ENCODE measurements around the gene TRMU. TPM values are rescaled to one million over a fixed set of nuclear protein-coding genes. Genes with fewer than 3 reads are reported as not detected.

TRMU gene
- total RNA-seq, 1 experiment from 2014 or later: 73.9 TPM

DNA sequence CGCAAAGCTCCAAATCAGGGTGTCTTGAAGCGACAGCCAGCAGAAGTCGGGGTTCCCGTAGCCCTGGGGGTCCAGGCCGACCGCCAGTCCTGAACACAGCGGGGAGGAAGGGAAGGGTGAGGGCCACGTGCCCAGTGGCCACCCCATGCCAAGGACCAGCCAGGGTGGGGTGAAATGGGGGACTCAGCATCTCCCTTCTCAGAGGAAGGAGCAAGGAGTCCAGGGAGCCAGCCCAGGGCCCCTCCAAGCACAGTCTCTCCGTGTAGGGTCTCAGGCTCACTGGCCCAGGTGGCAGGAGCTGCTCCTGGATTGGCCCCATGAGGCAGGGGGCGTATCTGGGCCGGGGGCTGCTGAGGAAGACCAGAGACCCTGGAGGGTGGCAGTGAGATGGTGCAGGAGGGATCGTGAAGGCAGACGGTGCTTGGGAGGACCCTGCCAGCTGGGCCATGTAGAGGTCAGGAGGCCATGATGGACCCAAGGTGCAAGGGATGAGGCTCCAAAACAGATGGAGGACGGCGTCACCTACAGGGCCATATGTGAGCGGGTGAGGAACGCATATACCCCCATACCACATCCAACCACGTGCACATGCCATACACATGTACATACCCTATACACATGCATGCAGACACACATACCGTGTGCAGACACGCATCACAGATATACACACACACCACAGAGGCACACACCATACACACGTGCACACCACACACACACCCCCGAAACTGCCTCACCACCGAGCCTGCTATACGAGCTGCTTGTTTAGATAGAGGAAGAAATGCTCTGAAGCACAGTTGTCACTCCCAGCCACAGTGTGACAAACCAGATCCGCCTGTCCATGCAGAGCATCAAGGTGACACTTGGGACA is 34.4 kb downstream of the TRMU start:
- Mint-ChIP-seq H3K4me1 (ENCODE audit: low read depth, unreplicated experiment) (peaks cover 26% of the 10 kb centered on the region), H3K9me3 (ENCODE audit: unreplicated experiment) (no peaks in the 10 kb centered on the region), H3K4me3 (ENCODE audit: unreplicated experiment) (peak overlapping the region; percentile 62), H3K36me3 (ENCODE audit: insufficient read depth, unreplicated experiment) (peaks cover 62% of the 10 kb centered on the region), H3K27ac (ENCODE audit: unreplicated experiment) (peak overlapping the region; percentile 85), H3K27me3 (ENCODE audit: insufficient read depth, unreplicated experiment) (no peaks in the 10 kb centered on the region)
- ChIA-PET POLR2A (no interaction called here), CTCF (interaction anchor here (0.5 to 1.9 kb wide), 6 partner anchors 14 to 224 kb away, joined by 3 to 6 read pairs (median 4); no protein-coding TSS in a partner anchor)
- no peak for DNase-seq
- no peak overlapping the region for H3K4me3 ChIP-seq (ENCODE audit: low read depth, low read length)
- no TSS peak for BruUV-seq (replicated peaks)
- intact Hi-C loops (cut with micrococcal nuclease; ENCODE audit: unreplicated experiment): loop anchor here (1.0 kb wide), 1 partner anchor 8 kb away; no protein-coding TSS in a partner anchor
- TF ChIP-seq CTCF (IDR thresholded peaks at IDR 0.05; ENCODE audit: insufficient read depth in 1 of 2, low read depth in 1 of 2, low read length in 1 of 2, severe bottlenecking in 1 of 2, unreplicated experiment in 1 of 2): no peak
- no peaks in the 10 kb centered on the region for H3K27me3 ChIP-seq (replicated peaks; ENCODE audit: control insufficient read depth, insufficient read depth, low read length)
- peaks cover 23% of the 10 kb centered on the region for H3K4me1 ChIP-seq
- H3K9me3 ChIP-seq: no peaks in the 10 kb centered on the region
- H3K36me3 ChIP-seq (ENCODE audit: control insufficient read depth, insufficient read depth, low read length): no peaks in the 10 kb centered on the region

- ChIA-PET CTCF (interaction anchor here (0.6 to 1.9 kb wide), 5 partner anchors 14 to 194 kb away, joined by 3 to 6 read pairs (median 4); no protein-coding TSS in a partner anchor), POLR2A (no interaction called here)
- TF ChIP-seq CTCF (IDR thresholded peaks at IDR 0.05; ENCODE audit: insufficient read depth in 1 of 2, low read depth in 1 of 2, low read length in 1 of 2, severe bottlenecking in 1 of 2, unreplicated experiment in 1 of 2): peak in 1 of 2 experiments; percentile 28
- Mint-ChIP-seq H3K27me3 (ENCODE audit: insufficient read depth, unreplicated experiment) (no peaks in the 10 kb centered on the region), H3K9me3 (ENCODE audit: unreplicated experiment) (peaks cover 3% of the 10 kb centered on the region), H3K36me3 (ENCODE audit: insufficient read depth, unreplicated experiment) (peaks cover 70% of the 10 kb centered on the region), H3K4me1 (ENCODE audit: low read depth, unreplicated experiment) (peaks cover 31% of the 10 kb centered on the region), H3K27ac (ENCODE audit: unreplicated experiment) (peak overlapping the region; percentile 85), H3K4me3 (ENCODE audit: unreplicated experiment) (peak overlapping the region; percentile 62)
- TSS peak; percentile 98 for BruUV-seq (replicated peaks)
- peak; percentile 74 to 78 for DNase-seq
- peaks cover 23% of the 10 kb centered on the region for H3K4me1 ChIP-seq
- H3K27me3 ChIP-seq (replicated peaks; ENCODE audit: control insufficient read depth, insufficient read depth, low read length): no peaks in the 10 kb centered on the region
- no peak overlapping the region for H3K4me3 ChIP-seq (ENCODE audit: low read depth, low read length)
- H3K9me3 ChIP-seq: peaks cover 3% of the 10 kb centered on the region
- intact Hi-C loops (cut with micrococcal nuclease; ENCODE audit: unreplicated experiment): loop anchor here (1.0 kb wide), 1 partner anchor 8 kb away; no protein-coding TSS in a partner anchor
- no peaks in the 10 kb centered on the region for H3K36me3 ChIP-seq (ENCODE audit: control insufficient read depth, insufficient read depth, low read length)
Measured at GRCh38 chr22:46370584-46371291, 35.2 kb downstream of the TRMU start.

GRCh38 chr22:46371623-46372226 is 36.2 kb downstream of the TRMU start:
- H3K27ac Mint-ChIP-seq (ENCODE audit: unreplicated experiment): peak overlapping the region; percentile 85
- no TSS peak for BruUV-seq (replicated peaks)
- TF ChIP-seq CTCF (IDR thresholded peaks at IDR 0.05; ENCODE audit: insufficient read depth in 1 of 2, low read depth in 1 of 2, low read length in 1 of 2, severe bottlenecking in 1 of 2, unreplicated experiment in 1 of 2): no peak
- peaks cover 23% of the 10 kb centered on the region for H3K4me1 ChIP-seq
- DNase-seq: no peak
- no peaks in the 10 kb centered on the region for H3K36me3 ChIP-seq (ENCODE audit: control insufficient read depth, insufficient read depth, low read length)
- H3K4me3 Mint-ChIP-seq (ENCODE audit: unreplicated experiment): peak overlapping the region; percentile 19
- CTCF ChIA-PET: interaction anchor here (0.6 kb wide), 1 partner anchor 256 kb away, joined by 4 read pairs; no protein-coding TSS in a partner anchor
- H3K27me3 Mint-ChIP-seq (ENCODE audit: insufficient read depth, unreplicated experiment): no peaks in the 10 kb centered on the region
- peaks cover 78% of the 10 kb centered on the region for H3K36me3 Mint-ChIP-seq (ENCODE audit: insufficient read depth, unreplicated experiment)
- H3K4me3 ChIP-seq (ENCODE audit: low read depth, low read length): no peak overlapping the region
- H3K4me1 Mint-ChIP-seq (ENCODE audit: low read depth, unreplicated experiment): peaks cover 34% of the 10 kb centered on the region
- H3K9me3 ChIP-seq: peaks cover 13% of the 10 kb centered on the region
- no peaks in the 10 kb centered on the region for H3K27me3 ChIP-seq (replicated peaks; ENCODE audit: control insufficient read depth, insufficient read depth, low read length)
- peaks cover 12% of the 10 kb centered on the region for H3K9me3 Mint-ChIP-seq (ENCODE audit: unreplicated experiment)
- POLR2A ChIA-PET: no interaction called here
- intact Hi-C loops (cut with micrococcal nuclease; ENCODE audit: unreplicated experiment): no loop called here

Measured in Caco-2 (cell line).